HEK293T (cell line): Measurements from ENCODE around the gene TARS2.
A peak's percentile ranks its signal among the peaks of the same experiment; 100 is the strongest.

Source experiments
- CTCF ChIA-PET: fragments of 350-600 bp; formaldehyde crosslinking; extraction: SDS; loops from one replicate; lab custom pipeline; 2021; ENCODE audit warnings: antibody characterized with exemption, inconsistent platforms; lab: Yijun Ruan, JAX
- POLR2A ChIA-PET: fragments of 350-600 bp; formaldehyde crosslinking; extraction: SDS; loops from one replicate; lab custom pipeline; 2020; ENCODE audit warnings: antibody characterized with exemption, inconsistent platforms; lab: Yijun Ruan, JAX
- DNase-seq: peaks from one replicate; pipeline ENCODE4 v3.0.0; 2012; ENCODE audit warnings: mixed read lengths; ENCODE audit errors: extremely low spot score
- ARNT ChIP-seq: fragments of 450-650 bp; IDR thresholded peaks from 2 replicates; pipeline ENCODE4 v1.6.1; 2017; ENCODE audit warnings: mild to moderate bottlenecking
- BHLHE40 ChIP-seq: fragments of 450-650 bp; IDR thresholded peaks from 2 replicates; pipeline ENCODE4 v1.6.1; 2016; ENCODE audit warnings: mild to moderate bottlenecking, moderate library complexity, borderline replicate concordance
- CTBP1 ChIP-seq: fragments of 450-650 bp; IDR thresholded peaks from 2 replicates; pipeline ENCODE4 v1.6.1; 2016; ENCODE audit warnings: borderline replicate concordance
- ELF4 ChIP-seq: fragments of 450-650 bp; IDR thresholded peaks from 2 replicates; pipeline ENCODE4 v1.6.1; 2017; ENCODE audit warnings: antibody characterized with exemption
- FOXA1 ChIP-seq: fragments of 450-650 bp; IDR thresholded peaks from 2 replicates; pipeline ENCODE4 v1.6.1; 2016; ENCODE audit warnings: mild to moderate bottlenecking
- FOXK2 ChIP-seq: fragments of 450-650 bp; IDR thresholded peaks from 2 replicates; pipeline ENCODE4 v1.6.1; 2016; ENCODE audit warnings: mild to moderate bottlenecking
- FOXM1 ChIP-seq: fragments of 450-650 bp; IDR thresholded peaks from 2 replicates; pipeline ENCODE4 v1.6.1; 2017; ENCODE audit warnings: mild to moderate bottlenecking, borderline replicate concordance
- HDGF ChIP-seq: fragments of 450-650 bp; IDR thresholded peaks from 2 replicates; pipeline ENCODE4 v1.6.1; 2017; ENCODE audit warnings: antibody characterized with exemption, borderline replicate concordance
- L3MBTL2 ChIP-seq: fragments of 450-650 bp; conservative IDR thresholded peaks from 2 replicates; pipeline ENCODE4 v1.6.1; 2016; ENCODE audit warnings: mild to moderate bottlenecking
- LEF1 ChIP-seq: fragments of 450-650 bp; IDR thresholded peaks from 2 replicates; pipeline ENCODE4 v1.6.1; 2017; ENCODE audit warnings: mild to moderate bottlenecking, borderline replicate concordance
- NFRKB ChIP-seq: fragments of 450-650 bp; IDR thresholded peaks from 2 replicates; pipeline ENCODE4 v1.6.1; 2016; ENCODE audit warnings: mild to moderate bottlenecking, moderate library complexity
- PKNOX1 ChIP-seq: fragments of 450-650 bp; IDR thresholded peaks from 2 replicates; pipeline ENCODE4 v1.6.1; 2016
- SP1 ChIP-seq: fragments of 450-650 bp; IDR thresholded peaks from 2 replicates; pipeline ENCODE4 v1.6.1; 2017
- SUZ12 ChIP-seq: fragments of 450-650 bp; IDR thresholded peaks from 2 replicates; pipeline ENCODE4 v1.6.1; 2016; ENCODE audit warnings: mild to moderate bottlenecking
- TARDBP ChIP-seq: fragments of 450-650 bp; IDR thresholded peaks from 2 replicates; pipeline ENCODE4 v1.6.1; 2016
- ZNF384 ChIP-seq: fragments of 450-650 bp; IDR thresholded peaks from 2 replicates; pipeline ENCODE4 v1.6.1; 2016

TARS2 gene

DNA sequence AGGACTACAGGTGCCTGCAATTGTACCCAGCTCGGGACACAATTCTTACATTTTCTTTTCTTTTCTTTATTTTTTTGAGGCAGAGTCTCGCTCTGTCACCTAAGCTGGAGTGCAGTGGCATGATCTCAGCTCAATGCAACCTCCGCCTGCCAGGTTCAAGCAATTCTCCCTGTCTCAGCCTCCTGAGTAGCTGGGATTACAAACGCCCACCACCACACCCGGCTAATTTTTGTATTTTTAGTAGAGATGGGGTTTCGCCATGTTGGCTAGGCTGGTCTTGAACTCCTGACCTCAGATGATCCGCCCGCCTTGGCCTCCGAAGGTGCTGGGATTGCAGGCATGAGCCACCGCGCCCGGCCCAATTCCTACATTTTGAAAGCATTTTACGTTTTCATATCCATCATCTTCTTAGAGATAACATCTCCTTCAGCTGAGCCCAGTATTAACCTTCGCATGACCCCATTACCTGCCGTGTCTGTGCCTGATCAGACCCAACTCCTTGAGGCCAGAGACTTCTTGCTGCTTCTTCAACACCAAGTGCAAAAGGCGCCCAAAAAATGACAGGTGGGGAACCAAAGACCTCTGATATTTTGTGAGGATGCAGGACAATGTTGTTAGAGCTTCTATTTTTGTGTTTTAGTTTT is 59.2 kb downstream of the TARS2 start:
- ChIA-PET CTCF (no interaction called here), POLR2A (interaction anchor here (0.7 kb wide), 1 partner anchor 31 kb away, joined by 3 read pairs; the partner anchor contains the start of gene FALEC)
- no peak for TF ChIP-seq HDGF
- no peak for DNase-seq

- DNase-seq, result no peak
- CTCF ChIA-PET, result interaction anchor here (0.6 to 3.7 kb wide), 7 partner anchors 11 to 327 kb away, joined by 3 to 19 read pairs (median 7); no protein-coding TSS in a partner anchor
- TF ChIP-seq CTBP1 (no peak), PKNOX1 (no peak), SP1 (no peak), ZNF384 (no peak), FOXM1 (no peak), ARNT (no peak), SUZ12 (no peak), HDGF (no peak), NFRKB (no peak), BHLHE40 (no peak)
- POLR2A ChIA-PET, result interaction anchor here (0.8 to 1.4 kb wide), 6 partner anchors 14 to 81 kb away, joined by 3 to 6 read pairs (median 4); partner anchors contain the start of genes ENSA, FALEC and MCL1
Measured at GRCh38 chr1:150548324-150548631, 61.1 kb downstream of the TARS2 start.

GRCh38 chr1:150548632-150549495 is 61.6 kb downstream of the TARS2 start, which contains the start of gene ADAMTSL4:
TSS of gene ADAMTSL4 (plus strand) at chr1:150549408. CDS start at chr1:150552289, 2,881 bp downstream.
- CTCF ChIA-PET, result interaction anchor here (0.5 to 3.7 kb wide), 10 partner anchors 11 to 1426 kb away, joined by 3 to 19 read pairs (median 3); no protein-coding TSS in a partner anchor
- POLR2A ChIA-PET, result interaction anchor here (0.8 to 1.4 kb wide), 8 partner anchors 13 to 81 kb away, joined by 3 to 6 read pairs (median 4); partner anchors contain the start of genes ENSA, FALEC and MCL1
- peak; percentile 78 for DNase-seq
- TF ChIP-seq ZNF384 (no peak), L3MBTL2 (no peak; the same call in 1 of the 2 replicates), TARDBP (no peak)

- ChIA-PET CTCF (interaction anchor here (0.6 to 3.7 kb wide), 5 partner anchors 11 to 1425 kb away, joined by 3 to 19 read pairs (median 3); no protein-coding TSS in a partner anchor), POLR2A (interaction anchor here (0.9 to 1.5 kb wide), 6 partner anchors 13 to 30 kb away, joined by 3 to 5 read pairs (median 4); partner anchors contain the start of gene MCL1)
- no peak for DNase-seq
- TF ChIP-seq FOXK2, result no peak
- no peak for TF ChIP-seq PKNOX1
- no peak for TF ChIP-seq ZNF384
- TF ChIP-seq HDGF, result no peak
- no peak for TF ChIP-seq FOXA1
- no peak for TF ChIP-seq ELF4
Measured at GRCh38 chr1:150549496-150550221, 62.4 kb downstream of the TARS2 start.

- CTCF ChIA-PET, result interaction anchor here (3.7 kb wide), 1 partner anchor 10 kb away, joined by 19 read pairs; no protein-coding TSS in a partner anchor
- TF ChIP-seq CTBP1 (no peak), FOXA1 (no peak), ZNF384 (no peak), ELF4 (no peak), PKNOX1 (no peak), SUZ12 (no peak), LEF1 (no peak), NFRKB (no peak), ARNT (no peak), TARDBP (no peak), HDGF (no peak), FOXM1 (no peak), L3MBTL2 (no peak), FOXK2 (no peak), SP1 (no peak), BHLHE40 (no peak)
- DNase-seq, result no peak
- POLR2A ChIA-PET, result interaction anchor here (0.9 to 2.2 kb wide), 4 partner anchors 12 to 79 kb away, joined by 3 to 9 read pairs (median 4); partner anchors contain the start of genes ENSA and MCL1
Measured at GRCh38 chr1:150550222-150551050, 63.2 kb downstream of the TARS2 start.
